H1 (cell line): ENCODE measurements around the gene OSBPL5. TPM values are rescaled to one million over a fixed set of nuclear protein-coding genes. Genes with fewer than 3 reads are reported as not detected.

Experiments
- BRCA1 ChIP-seq: IDR thresholded peaks from 2 replicates; pipeline ENCODE4 v1.6.1; 2012; ENCODE audit warnings: low read depth, low read length, improper control_type of control experiment
- FOSL1 ChIP-seq: IDR thresholded peaks from 2 replicates; pipeline ENCODE4 v1.6.1; 2011; ENCODE audit warnings: mild to moderate bottlenecking, low read depth, low read length, moderate library complexity; ENCODE audit not compliant: insufficient read depth
- KDM5A ChIP-seq: fragments of 200-600 bp; IDR thresholded peaks from 2 replicates; pipeline ENCODE4 v1.7.1; 2012; ENCODE audit warnings: mild to moderate bottlenecking, low read length, inconsistent platforms, mixed read lengths
- NRF1 ChIP-seq: IDR thresholded peaks from 2 replicates; pipeline ENCODE4 v1.6.1; 2011; ENCODE audit warnings: mild to moderate bottlenecking, low read depth, low read length, improper control_type of control experiment
- SIX5 ChIP-seq: IDR thresholded peaks from 2 replicates; pipeline ENCODE4 v1.6.1; 2011; ENCODE audit warnings: mild to moderate bottlenecking, low read depth, low read length
- polyA plus RNA-seq, 7 experiments: library from polyadenylated mRNA; depleted of rRNA in 3 of 7; stranded (reverse) in 5 of 7; unstranded in 2 of 7; fragments of >200 nt in 5 of 7; fragments of 200-250 nt in 2 of 7; gene quantifications; 1 replicate in 5 of 7; 2 replicates in 1 of 7; 4 replicates in 1 of 7; pipeline versions ENCODE4 v1.2.1 to v1.2.3, GENCODE V29; 2011 to 2013; ENCODE audit warnings: missing spikeins in 2 of 7, mixed read lengths in 2 of 7
- total RNA-seq: library from RNA; stranded (reverse); fragmentation: NEBNext Ultra II Directional; extraction: Animal tissue kit (Norgen Biotek cat#: 25700); gene quantifications from 2 replicates; pipeline ENCODE4 v1.2.1, GENCODE V29; 2021
- TF ChIP-seq, protein P1 (sequence below): fragments of 300-600 bp; sonication (generic); IDR thresholded peaks from 2 replicates; pipeline ENCODE4 v1.7.1; 2012; ENCODE audit warnings: low read length, moderate library complexity, mild to moderate bottlenecking, inconsistent platforms; ENCODE audit not compliant: insufficient replicate concordance
- TF ChIP-seq, protein P2 (sequence below): IDR thresholded peaks from 2 replicates; pipeline ENCODE4 v1.6.1; 2011; ENCODE audit warnings: low read depth, mild to moderate bottlenecking, low read length; ENCODE audit not compliant: insufficient read depth

OSBPL5 gene
- total and polyA plus RNA-seq, 2 of the 8 experiments (the other 6 are each of a cell fraction or from before 2014, with no cell fraction given), result 3.4 to 9.9 TPM

DNA sequence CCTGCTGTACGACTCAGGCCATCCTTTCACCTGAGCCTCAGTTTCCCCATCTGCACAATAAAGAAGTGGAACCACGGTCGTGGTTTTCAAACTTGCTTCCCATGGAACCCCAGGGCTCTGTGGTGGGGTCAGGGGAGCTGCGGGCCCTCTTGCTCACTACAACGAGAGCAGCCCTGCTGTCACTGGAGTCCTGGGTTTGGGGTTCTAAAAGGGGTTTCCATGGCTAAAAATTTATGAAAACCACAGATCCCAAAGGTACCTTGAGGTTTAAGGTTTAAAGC, 62.5 kb downstream of the OSBPL5 start (continued):
- TF ChIP-seq, protein P1, sequence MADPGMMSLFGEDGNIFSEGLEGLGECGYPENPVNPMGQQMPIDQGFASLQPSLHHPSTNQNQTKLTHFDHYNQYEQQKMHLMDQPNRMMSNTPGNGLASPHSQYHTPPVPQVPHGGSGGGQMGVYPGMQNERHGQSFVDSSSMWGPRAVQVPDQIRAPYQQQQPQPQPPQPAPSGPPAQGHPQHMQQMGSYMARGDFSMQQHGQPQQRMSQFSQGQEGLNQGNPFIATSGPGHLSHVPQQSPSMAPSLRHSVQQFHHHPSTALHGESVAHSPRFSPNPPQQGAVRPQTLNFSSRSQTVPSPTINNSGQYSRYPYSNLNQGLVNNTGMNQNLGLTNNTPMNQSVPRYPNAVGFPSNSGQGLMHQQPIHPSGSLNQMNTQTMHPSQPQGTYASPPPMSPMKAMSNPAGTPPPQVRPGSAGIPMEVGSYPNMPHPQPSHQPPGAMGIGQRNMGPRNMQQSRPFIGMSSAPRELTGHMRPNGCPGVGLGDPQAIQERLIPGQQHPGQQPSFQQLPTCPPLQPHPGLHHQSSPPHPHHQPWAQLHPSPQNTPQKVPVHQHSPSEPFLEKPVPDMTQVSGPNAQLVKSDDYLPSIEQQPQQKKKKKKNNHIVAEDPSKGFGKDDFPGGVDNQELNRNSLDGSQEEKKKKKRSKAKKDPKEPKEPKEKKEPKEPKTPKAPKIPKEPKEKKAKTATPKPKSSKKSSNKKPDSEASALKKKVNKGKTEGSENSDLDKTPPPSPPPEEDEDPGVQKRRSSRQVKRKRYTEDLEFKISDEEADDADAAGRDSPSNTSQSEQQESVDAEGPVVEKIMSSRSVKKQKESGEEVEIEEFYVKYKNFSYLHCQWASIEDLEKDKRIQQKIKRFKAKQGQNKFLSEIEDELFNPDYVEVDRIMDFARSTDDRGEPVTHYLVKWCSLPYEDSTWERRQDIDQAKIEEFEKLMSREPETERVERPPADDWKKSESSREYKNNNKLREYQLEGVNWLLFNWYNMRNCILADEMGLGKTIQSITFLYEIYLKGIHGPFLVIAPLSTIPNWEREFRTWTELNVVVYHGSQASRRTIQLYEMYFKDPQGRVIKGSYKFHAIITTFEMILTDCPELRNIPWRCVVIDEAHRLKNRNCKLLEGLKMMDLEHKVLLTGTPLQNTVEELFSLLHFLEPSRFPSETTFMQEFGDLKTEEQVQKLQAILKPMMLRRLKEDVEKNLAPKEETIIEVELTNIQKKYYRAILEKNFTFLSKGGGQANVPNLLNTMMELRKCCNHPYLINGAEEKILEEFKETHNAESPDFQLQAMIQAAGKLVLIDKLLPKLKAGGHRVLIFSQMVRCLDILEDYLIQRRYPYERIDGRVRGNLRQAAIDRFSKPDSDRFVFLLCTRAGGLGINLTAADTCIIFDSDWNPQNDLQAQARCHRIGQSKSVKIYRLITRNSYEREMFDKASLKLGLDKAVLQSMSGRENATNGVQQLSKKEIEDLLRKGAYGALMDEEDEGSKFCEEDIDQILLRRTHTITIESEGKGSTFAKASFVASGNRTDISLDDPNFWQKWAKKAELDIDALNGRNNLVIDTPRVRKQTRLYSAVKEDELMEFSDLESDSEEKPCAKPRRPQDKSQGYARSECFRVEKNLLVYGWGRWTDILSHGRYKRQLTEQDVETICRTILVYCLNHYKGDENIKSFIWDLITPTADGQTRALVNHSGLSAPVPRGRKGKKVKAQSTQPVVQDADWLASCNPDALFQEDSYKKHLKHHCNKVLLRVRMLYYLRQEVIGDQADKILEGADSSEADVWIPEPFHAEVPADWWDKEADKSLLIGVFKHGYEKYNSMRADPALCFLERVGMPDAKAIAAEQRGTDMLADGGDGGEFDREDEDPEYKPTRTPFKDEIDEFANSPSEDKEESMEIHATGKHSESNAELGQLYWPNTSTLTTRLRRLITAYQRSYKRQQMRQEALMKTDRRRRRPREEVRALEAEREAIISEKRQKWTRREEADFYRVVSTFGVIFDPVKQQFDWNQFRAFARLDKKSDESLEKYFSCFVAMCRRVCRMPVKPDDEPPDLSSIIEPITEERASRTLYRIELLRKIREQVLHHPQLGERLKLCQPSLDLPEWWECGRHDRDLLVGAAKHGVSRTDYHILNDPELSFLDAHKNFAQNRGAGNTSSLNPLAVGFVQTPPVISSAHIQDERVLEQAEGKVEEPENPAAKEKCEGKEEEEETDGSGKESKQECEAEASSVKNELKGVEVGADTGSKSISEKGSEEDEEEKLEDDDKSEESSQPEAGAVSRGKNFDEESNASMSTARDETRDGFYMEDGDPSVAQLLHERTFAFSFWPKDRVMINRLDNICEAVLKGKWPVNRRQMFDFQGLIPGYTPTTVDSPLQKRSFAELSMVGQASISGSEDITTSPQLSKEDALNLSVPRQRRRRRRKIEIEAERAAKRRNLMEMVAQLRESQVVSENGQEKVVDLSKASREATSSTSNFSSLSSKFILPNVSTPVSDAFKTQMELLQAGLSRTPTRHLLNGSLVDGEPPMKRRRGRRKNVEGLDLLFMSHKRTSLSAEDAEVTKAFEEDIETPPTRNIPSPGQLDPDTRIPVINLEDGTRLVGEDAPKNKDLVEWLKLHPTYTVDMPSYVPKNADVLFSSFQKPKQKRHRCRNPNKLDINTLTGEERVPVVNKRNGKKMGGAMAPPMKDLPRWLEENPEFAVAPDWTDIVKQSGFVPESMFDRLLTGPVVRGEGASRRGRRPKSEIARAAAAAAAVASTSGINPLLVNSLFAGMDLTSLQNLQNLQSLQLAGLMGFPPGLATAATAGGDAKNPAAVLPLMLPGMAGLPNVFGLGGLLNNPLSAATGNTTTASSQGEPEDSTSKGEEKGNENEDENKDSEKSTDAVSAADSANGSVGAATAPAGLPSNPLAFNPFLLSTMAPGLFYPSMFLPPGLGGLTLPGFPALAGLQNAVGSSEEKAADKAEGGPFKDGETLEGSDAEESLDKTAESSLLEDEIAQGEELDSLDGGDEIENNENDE, result no peak
- no peak for TF ChIP-seq BRCA1
- TF ChIP-seq FOSL1, result no peak
- TF ChIP-seq NRF1, result no peak
- TF ChIP-seq, protein P2, sequence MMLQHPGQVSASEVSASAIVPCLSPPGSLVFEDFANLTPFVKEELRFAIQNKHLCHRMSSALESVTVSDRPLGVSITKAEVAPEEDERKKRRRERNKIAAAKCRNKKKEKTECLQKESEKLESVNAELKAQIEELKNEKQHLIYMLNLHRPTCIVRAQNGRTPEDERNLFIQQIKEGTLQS, result no peak
- TF ChIP-seq SIX5, result no peak
- no peak for TF ChIP-seq KDM5A
- TF ChIP-seq, all 59 proteins: peak for 0
